ENCODE results near the gene NFIX.

The NFIX gene

GRCh38 chr19:13112555-13112954 is 117.3 kb downstream of the NFIX start:
- no peak for DNase-seq

- DNase-seq, result no peak
These were observed 120.6 kb downstream of the NFIX start for GRCh38 chr19:13115936-13116281.

GRCh38 chr19:13116282-13117175 is 121.3 kb downstream of the NFIX start, which contains the start of gene TRMT1:
TRMT1 (minus strand) TSS chr19:13116740; CDS start chr19:13116399, 341 bp downstream.
- DNase-seq, result peak; percentile 92

DNA sequence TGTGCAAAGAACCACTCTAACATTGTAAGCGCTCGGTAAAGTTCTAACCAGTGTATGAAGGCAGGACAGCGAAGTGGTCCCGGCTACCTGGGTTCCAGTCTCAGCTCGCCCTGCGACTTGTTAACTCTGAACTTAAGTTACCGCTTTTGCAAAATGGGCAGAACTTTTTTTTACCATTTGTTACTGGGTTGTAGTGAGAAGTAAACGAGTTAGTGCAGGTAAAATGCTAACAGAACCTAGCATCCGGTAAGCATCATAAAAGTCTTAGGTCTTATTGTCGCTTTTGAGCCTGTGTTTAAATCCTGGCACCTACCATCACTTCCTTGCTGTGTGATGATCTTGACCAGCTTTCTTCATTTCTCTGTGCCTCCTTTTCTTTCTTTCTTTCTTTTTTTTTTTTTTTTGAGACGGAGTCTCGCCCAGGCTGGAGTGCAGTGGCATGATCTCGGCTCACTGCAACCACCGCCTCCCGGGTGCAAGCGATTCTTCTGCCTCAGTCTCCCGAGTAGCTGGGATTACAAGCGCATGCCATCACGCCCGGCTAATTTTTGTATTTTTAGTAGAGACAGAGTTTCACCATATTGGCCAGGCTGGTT is 122.0 kb downstream of the NFIX start:
- DNase-seq, result no peak

GRCh38 chr19:13117772-13118423 is 122.6 kb downstream of the NFIX start, which contains the start of gene NACC1:
NACC1 (plus strand) TSS chr19:13118264; CDS start chr19:13135208, 16,944 bp downstream.
- DNase-seq, result peak; percentile 94

DNA sequence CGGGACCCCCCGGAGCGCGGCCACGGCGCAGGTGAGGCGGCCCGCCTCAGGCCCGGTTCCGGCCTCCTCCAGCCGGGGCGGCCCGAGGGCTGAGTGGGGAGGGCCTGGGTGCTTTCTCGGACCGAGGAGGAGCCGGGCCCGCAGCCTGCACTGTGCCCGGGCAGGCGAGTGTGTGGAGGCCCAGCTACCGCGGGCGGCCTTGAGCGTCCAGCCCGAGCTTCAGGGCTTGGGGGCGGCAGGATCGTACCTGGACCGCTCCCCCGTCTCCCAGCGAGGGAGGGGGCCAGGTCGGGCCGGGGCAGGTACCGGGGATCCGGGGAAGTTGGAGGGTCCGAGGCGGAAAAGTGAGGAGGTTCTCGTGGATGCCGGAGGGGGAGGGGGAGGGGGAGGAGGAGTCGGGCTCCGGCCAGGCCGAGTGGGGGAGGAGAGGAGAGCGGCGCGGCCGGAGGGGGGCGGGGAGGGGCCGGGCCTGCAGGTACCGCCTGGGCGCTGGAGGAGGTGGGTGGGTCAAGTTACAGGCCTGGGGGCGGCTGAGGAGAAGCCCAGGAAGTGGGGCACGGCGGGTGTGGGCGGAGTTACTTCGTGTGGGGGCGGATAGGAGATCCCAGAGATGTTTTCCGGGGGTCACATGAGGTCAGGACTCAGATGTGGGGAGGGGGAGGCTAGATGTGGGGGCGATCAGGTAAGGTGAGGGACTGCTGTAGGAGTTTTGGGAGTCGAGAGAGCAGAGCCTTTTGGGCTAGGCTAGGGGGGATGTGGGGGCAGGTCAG is 123.3 kb downstream of the NFIX start:
- peak; percentile 57 for DNase-seq

GRCh38 chr19:13119627-13120026 is 124.4 kb downstream of the NFIX start:
- DNase-seq, result no peak

DNA sequence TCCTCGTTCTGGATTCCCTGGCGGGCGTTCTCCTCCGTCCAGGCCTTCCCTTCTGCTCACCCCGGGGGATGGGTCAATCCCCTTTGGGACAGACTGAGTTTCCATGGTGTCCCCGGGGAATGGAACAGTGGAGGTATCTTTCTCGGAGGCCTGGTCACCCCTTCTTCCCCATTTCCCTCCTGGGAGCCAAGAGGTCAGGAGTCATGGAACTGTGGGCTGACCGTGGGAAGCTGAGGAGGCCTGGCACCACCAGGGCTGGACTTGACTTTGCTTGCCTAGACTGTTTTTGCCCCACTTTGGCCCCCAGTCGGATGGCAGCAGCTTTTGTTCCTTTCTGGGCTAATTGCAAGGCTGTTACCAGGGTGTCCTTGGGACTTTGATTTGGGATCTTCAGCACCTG is 124.8 kb downstream of the NFIX start:
- DNase-seq, result no peak

DNA sequence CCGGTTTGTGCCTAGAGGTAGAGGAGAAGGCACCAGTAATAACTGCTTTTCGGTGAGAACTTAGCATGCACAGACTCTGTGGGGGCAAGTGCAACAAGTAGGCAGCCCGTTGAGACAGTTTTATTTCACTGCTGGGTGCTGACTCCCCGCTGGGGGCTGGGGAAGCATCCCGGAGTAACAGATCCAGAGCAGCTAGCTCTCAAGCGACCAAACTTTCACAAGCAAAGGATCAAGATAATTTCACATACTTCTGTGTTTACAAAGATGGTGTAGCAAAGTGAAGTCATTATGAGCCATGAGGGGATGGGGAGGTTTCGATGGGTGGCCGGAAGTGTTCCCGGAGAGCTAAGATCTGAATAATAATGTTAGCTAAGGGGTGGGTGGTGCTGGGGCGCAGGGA is 125.5 kb downstream of the NFIX start:
- no peak for DNase-seq

- DNase-seq, result no peak
These were observed 126.4 kb downstream of the NFIX start for GRCh38 chr19:13121551-13122274.

DNA sequence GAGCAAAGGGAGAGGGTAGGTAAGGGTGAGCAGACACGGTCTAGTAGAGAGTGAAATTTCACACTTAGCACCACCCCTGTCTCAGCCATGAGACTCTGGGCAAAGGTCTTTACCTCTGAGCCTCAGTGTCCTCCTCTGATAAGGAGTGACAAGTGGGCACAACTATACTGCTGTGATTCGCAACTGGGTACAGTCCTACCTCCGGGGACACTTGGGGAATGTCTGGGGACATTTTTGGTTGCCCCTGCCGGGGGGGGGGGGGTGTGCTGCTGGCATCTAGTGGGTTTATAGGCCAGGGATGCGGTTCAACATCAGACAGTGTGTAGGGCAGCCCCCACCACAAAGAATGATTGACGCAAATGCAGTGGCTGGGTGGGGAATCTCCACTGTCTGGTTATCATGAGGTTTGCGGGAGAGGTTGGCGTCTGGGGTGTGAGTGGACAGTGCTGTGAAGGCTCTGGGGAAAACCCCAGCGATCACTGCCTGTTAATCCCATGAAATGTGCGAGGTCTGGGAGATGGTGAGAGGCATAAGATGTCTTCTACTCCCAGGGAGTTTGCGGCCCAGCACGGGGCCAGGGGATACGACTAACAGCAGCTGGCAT is 127.1 kb downstream of the NFIX start:
- DNase-seq, result no peak

GRCh38 chr19:13122980-13123957 is 128.0 kb downstream of the NFIX start:
- DNase-seq, result no peak

GRCh38 chr19:13127051-13127450 is 131.8 kb downstream of the NFIX start:
- DNase-seq, result no peak

- DNase-seq, result no peak
These were observed 132.7 kb downstream of the NFIX start for GRCh38 chr19:13127811-13128575.

DNA sequence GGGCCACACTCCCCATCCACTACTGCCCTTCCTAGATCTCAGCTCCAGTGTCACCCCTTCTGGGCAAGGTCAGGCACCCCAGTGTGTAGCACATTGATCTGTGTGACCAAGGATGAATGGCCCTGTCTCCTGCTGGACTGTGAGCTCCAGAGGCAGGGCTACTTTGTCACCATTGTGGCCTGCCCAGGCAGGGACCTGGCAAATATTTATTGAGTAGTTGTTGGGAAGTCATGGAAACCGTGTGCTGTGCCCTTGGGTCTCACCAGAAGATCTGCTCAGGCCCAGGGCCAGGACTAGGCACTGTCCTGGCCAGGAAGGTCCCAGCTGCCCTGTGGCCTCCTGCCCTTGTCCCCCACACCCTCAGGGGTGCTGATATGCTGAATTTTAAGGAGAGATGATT is 133.3 kb downstream of the NFIX start:
- DNase-seq, result no peak

DNA sequence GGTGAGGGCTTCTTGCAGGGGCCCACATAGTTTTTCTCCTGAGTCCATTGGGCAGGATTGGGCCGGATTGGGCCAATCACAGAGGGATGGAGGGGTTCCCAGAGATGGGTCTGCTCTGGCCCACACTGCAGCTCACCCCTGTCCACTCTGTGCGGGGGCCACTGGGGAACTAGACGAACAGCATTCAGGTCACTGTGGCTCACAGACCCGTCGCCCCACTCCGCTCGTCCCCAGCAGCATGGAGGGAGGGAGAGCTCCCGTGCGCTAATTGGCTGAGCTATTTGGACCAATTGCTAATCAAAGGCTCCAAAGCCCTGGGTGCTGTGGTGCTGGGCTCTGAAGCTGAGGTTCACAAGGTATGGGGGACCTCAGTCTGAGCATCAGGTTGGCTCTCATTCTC is 134.1 kb downstream of the NFIX start:
- no peak for DNase-seq

DNA sequence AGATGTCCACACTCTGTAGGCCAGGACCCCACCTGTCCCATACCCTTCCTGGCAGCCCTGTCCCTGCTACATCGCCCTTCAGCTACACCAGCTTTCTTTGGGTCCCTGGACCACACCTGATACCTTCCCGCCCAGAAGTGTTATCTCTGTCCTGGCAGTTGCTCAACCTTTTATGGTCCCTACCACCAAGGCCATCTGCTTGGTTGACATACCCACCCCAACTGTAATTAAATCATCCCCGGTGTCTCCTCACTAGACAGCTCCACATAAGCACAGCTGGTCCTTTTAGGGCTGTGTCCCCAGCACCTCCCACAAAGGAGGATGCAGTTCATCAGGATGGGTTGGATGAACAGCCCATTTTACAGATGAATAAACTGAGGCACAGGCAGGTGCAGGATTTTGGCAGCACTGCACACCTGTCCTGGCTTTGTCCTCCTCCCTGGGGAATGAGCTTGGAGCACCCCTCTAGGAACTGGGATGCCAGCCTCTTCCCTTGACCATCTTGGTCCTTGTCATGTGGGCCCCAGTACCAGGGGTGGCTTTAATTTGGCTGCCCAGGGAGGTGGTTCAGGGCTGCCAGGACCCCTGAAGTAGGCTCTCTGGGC is 135.7 kb downstream of the NFIX start:
- no peak for DNase-seq

DNA sequence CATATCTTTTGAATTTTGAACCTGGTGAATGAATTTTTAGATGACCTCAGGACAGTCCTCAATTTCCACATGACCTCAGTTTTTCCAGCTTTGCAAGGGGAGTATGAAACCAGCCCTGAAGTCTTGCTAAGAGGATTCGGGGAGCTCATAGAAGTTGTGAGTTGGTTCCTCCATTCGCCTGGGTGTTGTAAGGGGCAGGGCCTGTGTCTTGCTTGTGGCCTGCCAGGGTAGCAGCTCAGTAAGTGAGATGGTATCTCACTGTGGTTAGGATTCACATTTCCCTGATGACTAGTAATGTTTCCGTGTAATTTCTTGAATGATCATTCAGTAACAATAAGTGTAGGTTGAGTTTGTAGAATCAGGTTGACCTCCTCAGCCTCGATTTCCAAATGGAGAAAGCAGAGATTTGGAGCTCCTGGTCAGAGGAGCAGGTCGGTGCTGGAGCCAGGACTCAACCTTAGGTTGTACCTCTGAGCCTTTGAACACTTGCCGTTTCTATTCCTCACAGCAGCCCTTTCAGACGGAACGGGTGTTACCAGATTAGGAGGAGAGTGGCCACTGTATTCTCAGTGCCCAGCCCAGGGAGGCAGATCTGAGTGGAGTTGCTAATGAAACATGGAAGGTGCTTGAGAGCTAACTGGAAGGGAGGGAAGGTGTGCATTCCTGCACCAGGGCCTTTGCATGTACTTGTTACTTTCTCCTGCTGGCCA is 137.4 kb downstream of the NFIX start:
- DNase-seq, result no peak
